GM19099 (cell line): ENCODE data around the gene TRAPPC14.
A peak's percentile ranks its signal among the peaks of the same experiment; 100 is the strongest.

Source experiments
- POLR2A ChIP-seq: IDR thresholded peaks from 3 replicates; pipeline ENCODE4 v1.6.1; 2011; ENCODE audit warnings: low read depth; ENCODE audit not compliant: insufficient read length; ENCODE audit errors: extremely low read depth

The TRAPPC14 gene

GRCh38 chr7:100142461-100142860 is 16.1 kb downstream of the TRAPPC14 start:
- TF ChIP-seq POLR2A = no peak

- no peak for TF ChIP-seq POLR2A
Measured at GRCh38 chr7:100141555-100141949, 17.0 kb downstream of the TRAPPC14 start.

- TF ChIP-seq POLR2A = no peak
Measured at GRCh38 chr7:100137851-100138760, 20.4 kb downstream of the TRAPPC14 start.

GRCh38 chr7:100132697-100133151 is 25.8 kb downstream of the TRAPPC14 start:
- TF ChIP-seq POLR2A = no peak

- TF ChIP-seq POLR2A = no peak
Measured at GRCh38 chr7:100132126-100132525, 26.4 kb downstream of the TRAPPC14 start.

- no peak for TF ChIP-seq POLR2A
Measured at GRCh38 chr7:100130608-100131453, 27.7 kb downstream of the TRAPPC14 start.

GRCh38 chr7:100128637-100128963 is 29.9 kb downstream of the TRAPPC14 start:
- TF ChIP-seq POLR2A = no peak

GRCh38 chr7:100127866-100128636 is 30.5 kb downstream of the TRAPPC14 start:
- no peak for TF ChIP-seq POLR2A

GRCh38 chr7:100126931-100127865 is 31.3 kb downstream of the TRAPPC14 start, which contains the start of gene MBLAC1:
Gene MBLAC1 (plus strand): TSS chr7:100126967. CDS start chr7:100127396, 429 bp downstream.
- peak; percentile 81 for TF ChIP-seq POLR2A

- TF ChIP-seq POLR2A = no peak
Measured at GRCh38 chr7:100126239-100126930, 32.1 kb downstream of the TRAPPC14 start.

GRCh38 chr7:100124301-100125230 is 34.0 kb downstream of the TRAPPC14 start:
- no peak for TF ChIP-seq POLR2A

GRCh38 chr7:100122568-100122967 is 36.0 kb downstream of the TRAPPC14 start:
- TF ChIP-seq POLR2A = no peak
